ENCODE results near the gene ARID3A.

The ARID3A gene

DNA sequence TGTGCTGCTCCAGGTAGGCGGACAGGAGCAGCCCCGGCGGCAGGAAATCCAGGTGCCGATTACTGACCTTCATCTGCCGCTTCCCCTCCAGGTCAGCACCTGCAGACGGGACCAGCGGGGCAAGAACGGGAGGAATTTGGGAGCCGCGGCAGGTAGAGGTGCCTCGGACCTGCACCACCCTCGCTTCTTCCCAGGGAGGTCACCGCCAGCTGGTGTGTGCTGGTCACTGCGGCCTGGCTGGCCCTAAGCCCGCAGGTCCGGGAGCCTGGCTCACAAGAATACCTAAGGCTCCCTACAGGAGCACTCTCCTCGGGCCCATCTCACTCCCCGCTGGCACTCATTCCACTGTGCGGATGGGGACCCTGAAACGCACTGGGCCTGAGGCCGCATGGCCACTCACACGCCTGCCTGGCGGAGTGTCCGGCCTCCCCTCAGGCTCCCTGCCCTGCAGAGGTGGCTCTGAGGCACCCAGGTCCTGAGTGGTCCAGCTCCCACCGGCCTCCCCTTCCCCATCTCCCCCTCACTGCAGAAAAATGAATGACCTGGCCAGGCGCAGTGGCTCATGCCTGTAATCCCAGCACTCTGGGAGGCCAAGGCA is 28.3 kb upstream of the ARID3A start:
- H3K36me3 ChIP-seq (replicated peaks) = peaks cover 27% of the 10 kb centered on the region
- in situ Hi-C loops (cut with HindIII; ENCODE audit: low pct_ligation_motif_present, low sequenced_read_pairs) = no loop called here
- no peak overlapping the region for H3K27ac ChIP-seq
- no peak overlapping the region for H3K4me3 ChIP-seq (ENCODE audit: low read depth, low read length)
- DNase-seq = no peak
- TF ChIP-seq, protein P1, sequence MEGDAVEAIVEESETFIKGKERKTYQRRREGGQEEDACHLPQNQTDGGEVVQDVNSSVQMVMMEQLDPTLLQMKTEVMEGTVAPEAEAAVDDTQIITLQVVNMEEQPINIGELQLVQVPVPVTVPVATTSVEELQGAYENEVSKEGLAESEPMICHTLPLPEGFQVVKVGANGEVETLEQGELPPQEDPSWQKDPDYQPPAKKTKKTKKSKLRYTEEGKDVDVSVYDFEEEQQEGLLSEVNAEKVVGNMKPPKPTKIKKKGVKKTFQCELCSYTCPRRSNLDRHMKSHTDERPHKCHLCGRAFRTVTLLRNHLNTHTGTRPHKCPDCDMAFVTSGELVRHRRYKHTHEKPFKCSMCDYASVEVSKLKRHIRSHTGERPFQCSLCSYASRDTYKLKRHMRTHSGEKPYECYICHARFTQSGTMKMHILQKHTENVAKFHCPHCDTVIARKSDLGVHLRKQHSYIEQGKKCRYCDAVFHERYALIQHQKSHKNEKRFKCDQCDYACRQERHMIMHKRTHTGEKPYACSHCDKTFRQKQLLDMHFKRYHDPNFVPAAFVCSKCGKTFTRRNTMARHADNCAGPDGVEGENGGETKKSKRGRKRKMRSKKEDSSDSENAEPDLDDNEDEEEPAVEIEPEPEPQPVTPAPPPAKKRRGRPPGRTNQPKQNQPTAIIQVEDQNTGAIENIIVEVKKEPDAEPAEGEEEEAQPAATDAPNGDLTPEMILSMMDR (IDR thresholded peaks at IDR 0.05; ENCODE audit: low read depth, low read length, missing control alignments) = peak; percentile 43
- H3K27me3 ChIP-seq (replicated peaks) = no peaks in the 10 kb centered on the region

- no peak overlapping the region for H3K4me3 ChIP-seq (ENCODE audit: low read depth, low read length)
- H3K27ac ChIP-seq = no peak overlapping the region
- no peaks in the 10 kb centered on the region for H3K27me3 ChIP-seq (replicated peaks)
- no peak for DNase-seq
- peaks cover 27% of the 10 kb centered on the region for H3K36me3 ChIP-seq (replicated peaks)
- in situ Hi-C loops (cut with HindIII; ENCODE audit: low pct_ligation_motif_present, low sequenced_read_pairs) = no loop called here
- TF ChIP-seq, protein P1 (IDR thresholded peaks at IDR 0.05; ENCODE audit: low read depth, low read length, missing control alignments) = no peak
Observed at GRCh38 chr19:898663-899062, 27.2 kb upstream of the ARID3A start.

GRCh38 chr19:899336-900042 is 26.3 kb upstream of the ARID3A start:
- Histone ChIP-seq H3K4me3 (ENCODE audit: low read depth, low read length) (no peak overlapping the region), H3K27ac (no peak overlapping the region), H3K27me3 (replicated peaks) (no peaks in the 10 kb centered on the region), H3K36me3 (replicated peaks) (peaks cover 27% of the 10 kb centered on the region)
- TF ChIP-seq, protein P1 (IDR thresholded peaks at IDR 0.05; ENCODE audit: low read depth, low read length, missing control alignments) = no peak
- in situ Hi-C loops (cut with HindIII; ENCODE audit: low pct_ligation_motif_present, low sequenced_read_pairs) = no loop called here
- DNase-seq = no peak

DNA sequence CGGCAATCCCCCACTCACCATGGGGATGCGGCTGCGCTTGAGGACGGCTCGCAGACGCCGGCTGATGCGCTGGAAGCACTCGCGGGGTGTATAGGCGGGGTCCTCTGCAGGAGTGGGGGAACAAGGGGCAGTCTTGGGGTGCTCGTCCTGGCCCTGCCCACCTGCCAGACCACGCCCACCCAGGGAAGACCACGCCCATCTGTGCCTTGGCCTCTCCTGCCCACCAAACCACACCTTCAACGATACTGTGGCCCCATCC is 25.9 kb upstream of the ARID3A start:
- Histone ChIP-seq H3K27ac (no peak overlapping the region), H3K4me3 (ENCODE audit: low read depth, low read length) (no peak overlapping the region), H3K36me3 (replicated peaks) (peaks cover 27% of the 10 kb centered on the region), H3K27me3 (replicated peaks) (no peaks in the 10 kb centered on the region)
- in situ Hi-C loops (cut with HindIII; ENCODE audit: low pct_ligation_motif_present, low sequenced_read_pairs) = no loop called here
- no peak for DNase-seq
- TF ChIP-seq, protein P1 (IDR thresholded peaks at IDR 0.05; ENCODE audit: low read depth, low read length, missing control alignments) = no peak

GRCh38 chr19:900302-901111 is 25.3 kb upstream of the ARID3A start:
- H3K27ac ChIP-seq = no peak overlapping the region
- TF ChIP-seq, protein P1 (IDR thresholded peaks at IDR 0.05; ENCODE audit: low read depth, low read length, missing control alignments) = no peak
- in situ Hi-C loops (cut with HindIII; ENCODE audit: low pct_ligation_motif_present, low sequenced_read_pairs) = no loop called here
- H3K36me3 ChIP-seq (replicated peaks) = peaks cover 27% of the 10 kb centered on the region
- no peaks in the 10 kb centered on the region for H3K27me3 ChIP-seq (replicated peaks)
- no peak for DNase-seq
- H3K4me3 ChIP-seq (ENCODE audit: low read depth, low read length) = no peak overlapping the region
